ENCODE measurements around the gene KCNH2.

KCNH2 gene

DNA sequence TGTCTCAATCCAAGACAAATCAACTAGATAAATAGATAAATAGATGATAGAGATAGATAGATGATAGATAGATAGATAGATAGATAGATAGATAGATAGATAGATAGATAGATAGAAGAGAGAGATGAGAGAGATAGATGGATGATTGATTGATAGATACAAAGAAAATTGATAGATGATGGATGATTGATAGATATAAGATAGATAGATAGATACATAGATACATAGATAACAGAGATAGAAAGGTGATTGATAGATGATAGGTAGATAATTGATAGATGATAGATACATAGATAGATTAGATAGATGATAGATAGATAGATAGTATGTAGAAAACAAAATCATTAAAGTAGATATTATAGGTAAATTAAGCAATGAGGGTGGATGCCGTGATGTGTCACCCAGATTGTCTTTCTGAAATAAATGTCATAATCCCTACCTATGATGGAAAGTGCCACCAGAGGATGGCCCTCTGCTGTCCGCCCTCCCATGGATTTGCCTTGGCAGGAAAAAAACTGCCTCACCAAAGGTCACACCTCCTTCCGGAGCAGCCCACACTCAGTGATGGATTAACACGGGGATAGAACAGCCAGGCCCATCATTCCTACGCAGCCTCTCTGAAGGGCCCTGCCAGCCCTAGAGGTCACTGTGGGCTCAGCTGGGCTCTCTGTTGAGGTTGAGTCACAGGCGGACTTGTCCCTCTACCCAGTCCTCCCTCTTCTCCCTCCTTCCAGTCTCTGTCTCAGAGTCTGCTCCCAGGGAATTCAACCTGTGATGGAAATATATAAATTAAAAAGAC lies 50.8 kb downstream of the KCNH2 start:
- no peaks in the 10 kb centered on the region for H3K9me3 ChIP-seq
- no peak overlapping the region for H3K27ac ChIP-seq
- TF ChIP-seq, protein P1, sequence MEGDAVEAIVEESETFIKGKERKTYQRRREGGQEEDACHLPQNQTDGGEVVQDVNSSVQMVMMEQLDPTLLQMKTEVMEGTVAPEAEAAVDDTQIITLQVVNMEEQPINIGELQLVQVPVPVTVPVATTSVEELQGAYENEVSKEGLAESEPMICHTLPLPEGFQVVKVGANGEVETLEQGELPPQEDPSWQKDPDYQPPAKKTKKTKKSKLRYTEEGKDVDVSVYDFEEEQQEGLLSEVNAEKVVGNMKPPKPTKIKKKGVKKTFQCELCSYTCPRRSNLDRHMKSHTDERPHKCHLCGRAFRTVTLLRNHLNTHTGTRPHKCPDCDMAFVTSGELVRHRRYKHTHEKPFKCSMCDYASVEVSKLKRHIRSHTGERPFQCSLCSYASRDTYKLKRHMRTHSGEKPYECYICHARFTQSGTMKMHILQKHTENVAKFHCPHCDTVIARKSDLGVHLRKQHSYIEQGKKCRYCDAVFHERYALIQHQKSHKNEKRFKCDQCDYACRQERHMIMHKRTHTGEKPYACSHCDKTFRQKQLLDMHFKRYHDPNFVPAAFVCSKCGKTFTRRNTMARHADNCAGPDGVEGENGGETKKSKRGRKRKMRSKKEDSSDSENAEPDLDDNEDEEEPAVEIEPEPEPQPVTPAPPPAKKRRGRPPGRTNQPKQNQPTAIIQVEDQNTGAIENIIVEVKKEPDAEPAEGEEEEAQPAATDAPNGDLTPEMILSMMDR (IDR thresholded peaks at IDR 0.05) = no peak

DNA sequence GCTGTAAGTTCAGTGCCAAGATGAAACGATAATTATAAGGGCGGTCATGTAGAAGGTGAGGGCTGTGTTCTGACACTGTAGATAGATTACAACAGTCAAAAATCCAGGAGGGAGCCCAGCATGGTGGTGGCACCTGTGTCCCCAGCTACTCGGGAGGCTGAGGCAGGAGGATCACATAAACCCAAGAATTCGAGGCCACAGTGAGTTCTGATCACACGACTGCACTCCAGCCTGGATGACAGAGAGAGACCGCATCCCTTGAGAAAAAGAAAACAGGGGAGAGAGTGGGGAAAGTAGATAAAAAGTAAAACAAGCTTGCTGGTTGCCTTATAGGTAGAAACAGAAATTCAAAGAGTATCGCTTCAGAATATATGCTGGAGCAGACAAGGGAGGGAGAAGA lies 52.1 kb downstream of the KCNH2 start:
- Histone ChIP-seq H3K27ac (no peak overlapping the region), H3K36me3 (no peaks in the 10 kb centered on the region), H3K4me1 (ENCODE audit: control insufficient read depth in 1 of 2, insufficient read depth in 1 of 2, low read depth in 1 of 2, low read length in 1 of 2) (no peaks in the 10 kb centered on the region), H3K27me3 (peaks cover 11% of the 10 kb centered on the region), H3K9me3 (no peaks in the 10 kb centered on the region), H3K4me3 (ENCODE audit: low read depth in 1 of 2, low read length in 1 of 2) (no peak overlapping the region)
- TF ChIP-seq, protein P1 (IDR thresholded peaks at IDR 0.05) = no peak

More for the DNA sequence above, 50.8 kb downstream of the KCNH2 start:
- Histone ChIP-seq H3K4me3 (ENCODE audit: low read depth in 1 of 2, low read length in 1 of 2) (no peak overlapping the region), H3K36me3 (no peaks in the 10 kb centered on the region), H3K27me3 (peaks cover 21% of the 10 kb centered on the region), H3K4me1 (ENCODE audit: control insufficient read depth in 1 of 2, insufficient read depth in 1 of 2, low read depth in 1 of 2, low read length in 1 of 2) (no peaks in the 10 kb centered on the region)

DNA sequence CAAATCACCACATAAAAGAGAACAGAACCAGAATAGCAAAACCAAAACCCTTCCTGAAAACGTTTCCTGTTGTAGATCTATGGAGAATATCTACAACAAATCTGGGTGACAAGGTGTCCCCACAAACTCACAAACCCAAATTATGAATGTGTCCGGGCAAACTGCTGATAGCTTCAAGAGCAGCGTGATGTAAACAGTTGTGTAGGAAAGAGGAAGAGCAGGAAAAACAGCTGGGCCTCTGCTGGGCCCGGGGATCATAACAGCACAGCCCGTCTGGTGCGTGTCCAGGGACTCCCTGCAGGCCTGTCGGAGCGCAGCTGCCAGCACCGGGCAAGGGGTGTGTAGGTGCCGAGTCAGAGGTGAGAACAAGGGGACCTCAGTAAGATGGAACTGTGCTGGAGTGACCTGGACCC lies 53.7 kb downstream of the KCNH2 start:
- Histone ChIP-seq H3K27me3 (peaks cover 11% of the 10 kb centered on the region), H3K27ac (no peak overlapping the region), H3K36me3 (no peaks in the 10 kb centered on the region), H3K4me3 (ENCODE audit: low read depth in 1 of 2, low read length in 1 of 2) (no peak overlapping the region), H3K4me1 (ENCODE audit: control insufficient read depth in 1 of 2, insufficient read depth in 1 of 2, low read depth in 1 of 2, low read length in 1 of 2) (no peaks in the 10 kb centered on the region), H3K9me3 (no peaks in the 10 kb centered on the region)
- TF ChIP-seq, protein P1 (IDR thresholded peaks at IDR 0.05) = no peak

DNA sequence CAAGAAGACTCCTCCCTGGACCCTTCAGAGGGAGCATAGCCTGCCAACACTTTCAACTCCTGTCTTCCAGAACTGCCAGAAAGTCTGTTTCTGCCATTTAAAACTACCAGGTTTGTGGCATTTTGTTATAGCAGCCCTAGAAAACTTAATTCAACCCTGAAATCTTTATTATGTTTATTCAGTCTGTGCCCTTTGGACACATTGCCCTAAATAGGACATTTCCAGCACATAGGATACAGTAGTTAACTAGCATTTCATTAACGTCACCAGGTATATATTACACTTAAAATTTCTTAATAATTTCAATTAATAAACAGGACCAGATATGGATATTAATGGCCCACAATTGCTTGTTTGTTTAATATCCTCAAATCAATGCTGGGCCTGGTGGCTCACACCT lies 54.3 kb downstream of the KCNH2 start:
- Histone ChIP-seq H3K4me1 (ENCODE audit: control insufficient read depth in 1 of 2, insufficient read depth in 1 of 2, low read depth in 1 of 2, low read length in 1 of 2) (no peaks in the 10 kb centered on the region), H3K27ac (no peak overlapping the region), H3K4me3 (ENCODE audit: low read depth in 1 of 2, low read length in 1 of 2) (no peak overlapping the region), H3K27me3 (peaks cover 11% of the 10 kb centered on the region), H3K36me3 (no peaks in the 10 kb centered on the region), H3K9me3 (no peaks in the 10 kb centered on the region)
- TF ChIP-seq, protein P1 (IDR thresholded peaks at IDR 0.05) = no peak

DNA sequence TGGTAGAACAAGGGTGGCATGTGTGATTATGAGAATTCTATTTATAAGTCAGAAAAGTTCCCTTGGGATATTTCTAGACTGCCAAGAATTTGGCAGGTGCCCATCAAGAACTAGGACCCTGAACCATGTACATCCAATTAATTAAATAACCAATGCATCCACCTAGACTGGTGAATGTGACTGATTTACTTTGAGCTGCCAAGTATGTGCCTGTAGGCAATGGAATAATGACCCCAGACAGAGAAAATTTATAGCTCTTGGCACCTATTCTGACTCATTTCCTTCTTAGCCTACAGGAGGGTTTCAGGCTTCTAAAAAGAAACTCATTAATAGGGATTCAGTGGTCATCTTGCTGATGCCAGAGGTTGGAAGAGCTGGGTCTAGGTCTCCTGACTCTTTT lies 54.9 kb downstream of the KCNH2 start:
- H3K4me1 ChIP-seq (ENCODE audit: control insufficient read depth in 1 of 2, insufficient read depth in 1 of 2, low read depth in 1 of 2, low read length in 1 of 2) = no peaks in the 10 kb centered on the region
- H3K27ac ChIP-seq = no peak overlapping the region
- no peaks in the 10 kb centered on the region for H3K9me3 ChIP-seq
- H3K36me3 ChIP-seq = no peaks in the 10 kb centered on the region
- H3K4me3 ChIP-seq (ENCODE audit: low read depth in 1 of 2, low read length in 1 of 2) = no peak overlapping the region
- H3K27me3 ChIP-seq = peaks cover 11% of the 10 kb centered on the region
- TF ChIP-seq, protein P1 (IDR thresholded peaks at IDR 0.05) = no peak
